B cell (primary cell): ENCODE results near the gene SELENBP1.
A peak's percentile ranks its signal among the peaks of the same experiment; 100 is the strongest.

Source experiments
- EZH2 ChIP-seq: IDR thresholded peaks from 2 replicates; pipeline ENCODE4 v1.6.1; 2012; ENCODE audit warnings: borderline replicate concordance, low read depth, mild to moderate bottlenecking, moderate library complexity, low read length; ENCODE audit not compliant: insufficient read depth, poor library complexity, severe bottlenecking
- TF ChIP-seq, protein P1 (sequence below): fragments of 200-600 bp; IDR thresholded peaks from one replicate; pipeline ENCODE4 v1.8.0; 2022; ENCODE audit warnings: antibody characterized with exemption, mild to moderate bottlenecking

DNA sequence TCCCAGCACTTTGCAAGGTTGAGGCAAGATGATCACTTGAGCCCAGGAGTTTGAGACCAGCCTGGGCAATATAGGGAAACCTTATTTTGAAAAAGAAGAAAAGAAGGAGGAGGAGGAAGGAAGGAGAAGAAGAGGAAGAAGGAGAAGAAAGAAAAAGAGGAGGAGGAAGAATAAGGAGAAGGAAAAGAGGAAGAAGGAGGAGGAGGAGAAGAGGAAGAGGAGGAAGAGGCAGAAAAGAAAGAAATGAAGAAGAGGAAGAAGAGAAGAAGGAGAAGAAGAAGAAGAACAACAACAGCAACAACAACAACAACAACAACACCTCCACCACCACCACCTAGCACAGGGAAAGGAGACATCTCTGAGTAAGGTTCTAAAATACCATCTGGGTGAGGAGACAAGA, 10.6 kb downstream of the SELENBP1 start:
- TF ChIP-seq, protein P1, sequence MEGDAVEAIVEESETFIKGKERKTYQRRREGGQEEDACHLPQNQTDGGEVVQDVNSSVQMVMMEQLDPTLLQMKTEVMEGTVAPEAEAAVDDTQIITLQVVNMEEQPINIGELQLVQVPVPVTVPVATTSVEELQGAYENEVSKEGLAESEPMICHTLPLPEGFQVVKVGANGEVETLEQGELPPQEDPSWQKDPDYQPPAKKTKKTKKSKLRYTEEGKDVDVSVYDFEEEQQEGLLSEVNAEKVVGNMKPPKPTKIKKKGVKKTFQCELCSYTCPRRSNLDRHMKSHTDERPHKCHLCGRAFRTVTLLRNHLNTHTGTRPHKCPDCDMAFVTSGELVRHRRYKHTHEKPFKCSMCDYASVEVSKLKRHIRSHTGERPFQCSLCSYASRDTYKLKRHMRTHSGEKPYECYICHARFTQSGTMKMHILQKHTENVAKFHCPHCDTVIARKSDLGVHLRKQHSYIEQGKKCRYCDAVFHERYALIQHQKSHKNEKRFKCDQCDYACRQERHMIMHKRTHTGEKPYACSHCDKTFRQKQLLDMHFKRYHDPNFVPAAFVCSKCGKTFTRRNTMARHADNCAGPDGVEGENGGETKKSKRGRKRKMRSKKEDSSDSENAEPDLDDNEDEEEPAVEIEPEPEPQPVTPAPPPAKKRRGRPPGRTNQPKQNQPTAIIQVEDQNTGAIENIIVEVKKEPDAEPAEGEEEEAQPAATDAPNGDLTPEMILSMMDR = peak; percentile 18
- TF ChIP-seq EZH2 = no peak
